Liver (tissue), 9 donors: ENCODE results near the gene RPS2. TPM values are rescaled to one million over a fixed set of nuclear protein-coding genes. Genes with fewer than 3 reads are reported as not detected.

Experiments
- DNase-seq: peaks from one replicate; pipeline ENCODE4 v3.0.0-alpha.2; 2017; ENCODE audit warnings: low spot score
- H3K27ac ChIP-seq, 2 donors: one replicate each; pipeline ENCODE4 v1.7.0; 2013; ENCODE audit warnings: inconsistent platforms in 2 of 2, low read length in 2 of 2, control low read depth in 1 of 2, low read depth in 1 of 2, mild to moderate bottlenecking in 1 of 2
- H3K27me3 ChIP-seq, 4 donors: one replicate each; pipeline versions ENCODE4 v1.6.1 to v1.7.0; 2013; ENCODE audit warnings: low read length in 3 of 4, inconsistent platforms in 1 of 4, mild to moderate bottlenecking in 1 of 4, moderate library complexity in 1 of 4; ENCODE audit not compliant: control insufficient read depth in 4 of 4, insufficient read depth in 4 of 4
- H3K36me3 ChIP-seq, 4 donors: one replicate each; pipeline versions ENCODE4 v1.6.1 to v1.7.0; 2013; ENCODE audit warnings: low read length in 3 of 4, mild to moderate bottlenecking in 3 of 4, low read depth in 1 of 4, moderate library complexity in 1 of 4; ENCODE audit not compliant: control insufficient read depth in 4 of 4, insufficient read depth in 3 of 4
- H3K4me1 ChIP-seq, 4 donors: one replicate each; pipeline versions ENCODE4 v1.6.1 to v1.7.0; 2013; ENCODE audit warnings: low read length in 3 of 4, mild to moderate bottlenecking in 3 of 4, moderate library complexity in 1 of 4; ENCODE audit not compliant: control insufficient read depth in 4 of 4, insufficient read depth in 4 of 4
- H3K4me3 ChIP-seq, 3 donors: one replicate each; pipeline versions ENCODE4 v1.6.1 to v1.7.0; 2013; ENCODE audit warnings: low read length in 3 of 3, control low read depth in 1 of 3, low read depth in 1 of 3, mild to moderate bottlenecking in 1 of 3
- H3K9ac ChIP-seq, 2 donors: one replicate each; pipeline ENCODE4 v1.7.0; 2013; ENCODE audit warnings: low read length in 2 of 2, mild to moderate bottlenecking in 2 of 2, moderate library complexity in 2 of 2, control low read depth in 1 of 2, low read depth in 1 of 2
- H3K9me3 ChIP-seq, 4 donors: one replicate each; pipeline versions ENCODE4 v1.6.1 to v1.7.0; 2013; ENCODE audit warnings: low read length in 3 of 4; ENCODE audit not compliant: control insufficient read depth in 4 of 4
- ATF3 ChIP-seq: IDR thresholded peaks from 2 replicates; pipeline ENCODE4 v1.6.1; 2016; ENCODE audit warnings: antibody characterized with exemption
- EGR1 ChIP-seq, 2 donors: IDR thresholded peaks; 2 replicates each; pipeline ENCODE4 v1.6.1; 2016 to 2018; ENCODE audit warnings: antibody characterized with exemption in 2 of 2, low read depth in 2 of 2
- FOXA1 ChIP-seq: IDR thresholded peaks from 2 replicates; pipeline ENCODE4 v1.6.1; 2016; ENCODE audit warnings: antibody characterized with exemption
- FOXA2 ChIP-seq: IDR thresholded peaks from 2 replicates; pipeline ENCODE4 v1.6.1; 2016; ENCODE audit warnings: antibody characterized with exemption
- GABPA ChIP-seq, 2 donors: IDR thresholded peaks in 1 of 2; conservative IDR thresholded peaks in 1 of 2; 2 replicates each; pipeline ENCODE4 v1.6.1; 2016; ENCODE audit warnings: antibody characterized with exemption in 2 of 2, mild to moderate bottlenecking in 1 of 2, moderate library complexity in 1 of 2
- HNF4A ChIP-seq, 2 donors: conservative IDR thresholded peaks; 2 replicates each; pipeline ENCODE4 v1.6.1; 2016; ENCODE audit warnings: antibody characterized with exemption in 2 of 2, mild to moderate bottlenecking in 2 of 2
- HNF4G ChIP-seq: IDR thresholded peaks from 2 replicates; pipeline ENCODE4 v1.6.1; 2016; ENCODE audit warnings: antibody characterized with exemption
- JUND ChIP-seq, 2 donors: IDR thresholded peaks; 2 replicates each; pipeline ENCODE4 v1.6.1; 2016; ENCODE audit warnings: antibody characterized with exemption in 2 of 2
- MAX ChIP-seq: IDR thresholded peaks from 2 replicates; pipeline ENCODE4 v1.6.1; 2016; ENCODE audit warnings: antibody characterized with exemption
- NR2F2 ChIP-seq: IDR thresholded peaks from 2 replicates; pipeline ENCODE4 v1.6.1; 2016; ENCODE audit warnings: antibody characterized with exemption
- RAD21 ChIP-seq, 2 donors: IDR thresholded peaks; 2 replicates each; pipeline ENCODE4 v1.6.1; 2016; ENCODE audit warnings: antibody characterized with exemption in 2 of 2, mild to moderate bottlenecking in 2 of 2
- REST ChIP-seq: IDR thresholded peaks from 2 replicates; pipeline ENCODE4 v1.6.1; 2016; ENCODE audit warnings: antibody characterized with exemption, mild to moderate bottlenecking
- RXRA ChIP-seq, 2 donors: IDR thresholded peaks; 2 replicates each; pipeline ENCODE4 v1.6.1; 2017 to 2018; ENCODE audit warnings: antibody characterized with exemption in 2 of 2, mild to moderate bottlenecking in 1 of 2
- SP1 ChIP-seq: IDR thresholded peaks from 2 replicates; pipeline ENCODE4 v1.6.1; 2018; ENCODE audit warnings: antibody characterized with exemption, mild to moderate bottlenecking
- TAF1 ChIP-seq: conservative IDR thresholded peaks from 2 replicates; pipeline ENCODE4 v1.6.1; 2016; ENCODE audit warnings: antibody characterized with exemption, mild to moderate bottlenecking
- YY1 ChIP-seq: IDR thresholded peaks from 2 replicates; pipeline ENCODE4 v1.6.1; 2016; ENCODE audit warnings: antibody characterized with exemption, mild to moderate bottlenecking
- ZBTB33 ChIP-seq: IDR thresholded peaks from 2 replicates; pipeline ENCODE4 v1.6.1; 2016; ENCODE audit warnings: antibody characterized with exemption
- WGBS: extraction: QIAGEN DNeasy Blood & Tissue Kit; methylation state at CpG from one replicate; pipeline ENCODE4 v1.1.7; 2013; 5-methylcytosine and 5-hydroxymethylcytosine counted together
- polyA plus RNA-seq, 2 donors: library from polyadenylated mRNA; stranded (reverse) in 1 of 2; unstranded in 1 of 2; fragments of 200-250 nt in 1 of 2; fragments of >200 nt in 1 of 2; fragmentation: Nextera tagmentation in 1 of 2; extraction: Ambion mirVana in 1 of 2; gene quantifications; one replicate each; pipeline versions ENCODE4 v1.2.1 to v1.2.3, GENCODE V29; 2013 to 2015
- total RNA-seq, 2 donors: library from RNA; depleted of rRNA; stranded (reverse); fragments of >200 nt; gene quantifications; one replicate each; pipeline ENCODE4 v1.2.3, GENCODE V29; 2014
- donor health status: healthy.
- donor health status: healthy.
- donor health status: healthy.
- donor health status: healthy.
- donor health status: healthy.

The RPS2 gene
- total and polyA plus RNA-seq, 4 donors: 524 to 1,440 (median 940) TPM

- TF ChIP-seq REST (no peak), MAX (no peak), NR2F2 (no peak), HNF4A (conservative IDR thresholded peaks at IDR 0.05) (no peak), YY1 (no peak), RXRA (IDR thresholded peaks at IDR 0.05) (no peak), TAF1 (no peak), FOXA2 (no peak), RAD21 (IDR thresholded peaks at IDR 0.05) (no peak)
- 96% methylated on average over 21 of the region's 21 CpGs for WGBS
- Histone ChIP-seq H3K4me3 (no peak overlapping the region), H3K4me1 (peaks cover 4 to 35% (median 24%) of the 10 kb centered on the region in 4 donors), H3K9me3 (no peaks in the 10 kb centered on the region), H3K27me3 (no peaks in the 10 kb centered on the region), H3K36me3 (peaks cover 0 to 4% (median 3%) of the 10 kb centered on the region in 4 donors), H3K27ac (no peak overlapping the region), H3K9ac (no peak overlapping the region)
- DNase-seq: no peak
These were observed 19.9 kb downstream of the RPS2 start for GRCh38 chr16:1944612-1945199.

- peak; percentile 98 for DNase-seq
- H3K36me3 ChIP-seq: peaks cover 4 to 17% (median 12%) of the 10 kb centered on the region in 4 donors
- no peaks in the 10 kb centered on the region for H3K27me3 ChIP-seq
- H3K4me1 ChIP-seq: peaks cover 11 to 52% (median 40%) of the 10 kb centered on the region in 4 donors
- peak within 1 kb of the TSS; percentile 95 to 96 for H3K27ac ChIP-seq
- H3K9me3 ChIP-seq: no peaks in the 10 kb centered on the region
- peak within 1 kb of the TSS; percentile 65 to 92 (median 91) for H3K4me3 ChIP-seq
- peak within 1 kb of the TSS; percentile 75 to 77 for H3K9ac ChIP-seq
- WGBS: under 1% methylated on average over 77 of the region's 77 CpGs
- no peak for TF ChIP-seq HNF4G
- peak; percentile 40 to 46 for TF ChIP-seq HNF4A (conservative IDR thresholded peaks at IDR 0.05)
- TF ChIP-seq YY1: peak; percentile 79
- TF ChIP-seq ATF3: no peak
- TF ChIP-seq NR2F2: no peak
- peak; percentile 89 for TF ChIP-seq TAF1
- TF ChIP-seq MAX: no peak
- TF ChIP-seq ZBTB33: no peak
- peak; percentile 93 for TF ChIP-seq SP1
- peak; percentile 92 for TF ChIP-seq REST
- TF ChIP-seq EGR1 (IDR thresholded peaks at IDR 0.05; ENCODE audit: low read depth in 2 of 2): peak in 1 of 2 donors; percentile 51
- peak; percentile 43 to 45 for TF ChIP-seq RXRA (IDR thresholded peaks at IDR 0.05)
- peak; percentile 19 to 88 for TF ChIP-seq GABPA (IDR thresholded peaks at IDR 0.05 in 1 of 2, conservative IDR thresholded peaks at IDR 0.05 in 1 of 2)
- TF ChIP-seq FOXA1: no peak
- no peak for TF ChIP-seq RAD21 (IDR thresholded peaks at IDR 0.05)
- no peak for TF ChIP-seq JUND (IDR thresholded peaks at IDR 0.05)
These were observed 21.6 kb downstream of the RPS2 start, which contains the start of gene MSRB1 for GRCh38 chr16:1942810-1943726. MSRB1 (minus strand) TSS chr16:1943199; CDS start chr16:1943156, 43 bp downstream.
